ENCODE measurements around the gene RIN3.
A peak's percentile ranks its signal among the peaks of the same experiment; 100 is the strongest.

The RIN3 gene

GRCh38 chr14:92680781-92681650 lies 167.4 kb downstream of the RIN3 start:
- no peaks in the 10 kb centered on the region for H3K36me3 ChIP-seq (ENCODE audit: control insufficient read depth, insufficient read depth, low read length)
- no peak overlapping the region for H3K4me3 ChIP-seq (ENCODE audit: low read depth, low read length)
- no peak overlapping the region for H3K9ac ChIP-seq (ENCODE audit: low read depth, low read length)
- no peaks in the 10 kb centered on the region for H3K4me1 ChIP-seq (ENCODE audit: control insufficient read depth, insufficient read depth, low read length)
- no peaks in the 10 kb centered on the region for H3K9me3 ChIP-seq (ENCODE audit: control insufficient read depth, insufficient read depth, low read length)
- no peaks in the 10 kb centered on the region for H3K27me3 ChIP-seq (ENCODE audit: control insufficient read depth, insufficient read depth, low read length)

- peaks cover 7% of the 10 kb centered on the region for H3K27me3 ChIP-seq (ENCODE audit: control insufficient read depth, insufficient read depth, low read length)
- no peak overlapping the region for H3K4me3 ChIP-seq (ENCODE audit: low read depth, low read length)
- H3K9me3 ChIP-seq (ENCODE audit: control insufficient read depth, insufficient read depth, low read length): no peaks in the 10 kb centered on the region
- no peaks in the 10 kb centered on the region for H3K36me3 ChIP-seq (ENCODE audit: control insufficient read depth, insufficient read depth, low read length)
- no peak overlapping the region for H3K9ac ChIP-seq (ENCODE audit: low read depth, low read length)
- H3K4me1 ChIP-seq (ENCODE audit: control insufficient read depth, insufficient read depth, low read length): no peaks in the 10 kb centered on the region
These were observed 169.5 kb downstream of the RIN3 start for GRCh38 chr14:92683041-92683440.

- H3K4me3 ChIP-seq (ENCODE audit: low read depth, low read length): no peak overlapping the region
- H3K4me1 ChIP-seq (ENCODE audit: control insufficient read depth, insufficient read depth, low read length): no peaks in the 10 kb centered on the region
- no peaks in the 10 kb centered on the region for H3K36me3 ChIP-seq (ENCODE audit: control insufficient read depth, insufficient read depth, low read length)
- H3K27me3 ChIP-seq (ENCODE audit: control insufficient read depth, insufficient read depth, low read length): peaks cover 17% of the 10 kb centered on the region
- H3K9me3 ChIP-seq (ENCODE audit: control insufficient read depth, insufficient read depth, low read length): no peaks in the 10 kb centered on the region
- H3K9ac ChIP-seq (ENCODE audit: low read depth, low read length): no peak overlapping the region
These were observed 171.4 kb downstream of the RIN3 start for GRCh38 chr14:92684801-92685560.

- Histone ChIP-seq H3K4me3 (ENCODE audit: low read depth, low read length) (no peak overlapping the region), H3K4me1 (ENCODE audit: control insufficient read depth, insufficient read depth, low read length) (no peaks in the 10 kb centered on the region), H3K9ac (ENCODE audit: low read depth, low read length) (no peak overlapping the region), H3K27me3 (ENCODE audit: control insufficient read depth, insufficient read depth, low read length) (peaks cover 17% of the 10 kb centered on the region), H3K36me3 (ENCODE audit: control insufficient read depth, insufficient read depth, low read length) (no peaks in the 10 kb centered on the region), H3K9me3 (ENCODE audit: control insufficient read depth, insufficient read depth, low read length) (no peaks in the 10 kb centered on the region)
These were observed 172.3 kb downstream of the RIN3 start for GRCh38 chr14:92685784-92686355.

- no peak overlapping the region for H3K9ac ChIP-seq (ENCODE audit: low read depth, low read length)
- no peak overlapping the region for H3K4me3 ChIP-seq (ENCODE audit: low read depth, low read length)
These were observed 172.9 kb downstream of the RIN3 start for GRCh38 chr14:92686411-92686899.

GRCh38 chr14:92686900-92687427 lies 173.4 kb downstream of the RIN3 start:
- H3K9me3 ChIP-seq (ENCODE audit: control insufficient read depth, insufficient read depth, low read length): no peaks in the 10 kb centered on the region
- H3K9ac ChIP-seq (ENCODE audit: low read depth, low read length): no peak overlapping the region
- H3K4me1 ChIP-seq (ENCODE audit: control insufficient read depth, insufficient read depth, low read length): no peaks in the 10 kb centered on the region
- peak overlapping the region; percentile 64 for H3K4me3 ChIP-seq (ENCODE audit: low read depth, low read length)
- H3K36me3 ChIP-seq (ENCODE audit: control insufficient read depth, insufficient read depth, low read length): no peaks in the 10 kb centered on the region
- H3K27me3 ChIP-seq (ENCODE audit: control insufficient read depth, insufficient read depth, low read length): peaks cover 17% of the 10 kb centered on the region

More at GRCh38 chr14:92686411-92686899, 172.9 kb downstream of the RIN3 start:
- H3K27me3 ChIP-seq (ENCODE audit: control insufficient read depth, insufficient read depth, low read length): peaks cover 17% of the 10 kb centered on the region
- H3K36me3 ChIP-seq (ENCODE audit: control insufficient read depth, insufficient read depth, low read length): no peaks in the 10 kb centered on the region
- H3K4me1 ChIP-seq (ENCODE audit: control insufficient read depth, insufficient read depth, low read length): no peaks in the 10 kb centered on the region
- no peaks in the 10 kb centered on the region for H3K9me3 ChIP-seq (ENCODE audit: control insufficient read depth, insufficient read depth, low read length)

- no peak overlapping the region for H3K9ac ChIP-seq (ENCODE audit: low read depth, low read length)
These were observed 174.3 kb downstream of the RIN3 start for GRCh38 chr14:92687681-92688433.

GRCh38 chr14:92688434-92689375 lies 175.1 kb downstream of the RIN3 start:
- H3K4me1 ChIP-seq (ENCODE audit: control insufficient read depth, insufficient read depth, low read length): no peaks in the 10 kb centered on the region
- peak overlapping the region; percentile 64 for H3K4me3 ChIP-seq (ENCODE audit: low read depth, low read length)
- no peak overlapping the region for H3K9ac ChIP-seq (ENCODE audit: low read depth, low read length)
- H3K36me3 ChIP-seq (ENCODE audit: control insufficient read depth, insufficient read depth, low read length): no peaks in the 10 kb centered on the region
- H3K9me3 ChIP-seq (ENCODE audit: control insufficient read depth, insufficient read depth, low read length): no peaks in the 10 kb centered on the region
- peaks cover 17% of the 10 kb centered on the region for H3K27me3 ChIP-seq (ENCODE audit: control insufficient read depth, insufficient read depth, low read length)

More at GRCh38 chr14:92687681-92688433, 174.3 kb downstream of the RIN3 start:
- Histone ChIP-seq H3K4me3 (ENCODE audit: low read depth, low read length) (peak overlapping the region; percentile 64), H3K4me1 (ENCODE audit: control insufficient read depth, insufficient read depth, low read length) (no peaks in the 10 kb centered on the region), H3K36me3 (ENCODE audit: control insufficient read depth, insufficient read depth, low read length) (no peaks in the 10 kb centered on the region), H3K9me3 (ENCODE audit: control insufficient read depth, insufficient read depth, low read length) (no peaks in the 10 kb centered on the region), H3K27me3 (ENCODE audit: control insufficient read depth, insufficient read depth, low read length) (peaks cover 17% of the 10 kb centered on the region)

- Histone ChIP-seq H3K9ac (ENCODE audit: low read depth, low read length) (no peak overlapping the region), H3K4me1 (ENCODE audit: control insufficient read depth, insufficient read depth, low read length) (no peaks in the 10 kb centered on the region), H3K9me3 (ENCODE audit: control insufficient read depth, insufficient read depth, low read length) (no peaks in the 10 kb centered on the region), H3K4me3 (ENCODE audit: low read depth, low read length) (no peak overlapping the region), H3K36me3 (ENCODE audit: control insufficient read depth, insufficient read depth, low read length) (no peaks in the 10 kb centered on the region), H3K27me3 (ENCODE audit: control insufficient read depth, insufficient read depth, low read length) (peaks cover 17% of the 10 kb centered on the region)
These were observed 176.8 kb downstream of the RIN3 start for GRCh38 chr14:92690171-92691011.

- Histone ChIP-seq H3K27me3 (ENCODE audit: control insufficient read depth, insufficient read depth, low read length) (peaks cover 12% of the 10 kb centered on the region), H3K4me3 (ENCODE audit: low read depth, low read length) (no peak overlapping the region), H3K9ac (ENCODE audit: low read depth, low read length) (no peak overlapping the region), H3K4me1 (ENCODE audit: control insufficient read depth, insufficient read depth, low read length) (no peaks in the 10 kb centered on the region), H3K9me3 (ENCODE audit: control insufficient read depth, insufficient read depth, low read length) (no peaks in the 10 kb centered on the region), H3K36me3 (ENCODE audit: control insufficient read depth, insufficient read depth, low read length) (no peaks in the 10 kb centered on the region)
These were observed 179.2 kb downstream of the RIN3 start for GRCh38 chr14:92692822-92693226.

All from iPS-15b (cell line).